DOHH2 (cell line): Measurements from ENCODE around the gene ACTR2.

ENCODE experiments used
- H3F3A ChIP-seq: fragments of 200-600 bp; sonication (generic), shearing (Covaris generic); 2 replicates; pipeline ENCODE4 v1.6.0; 2016; ENCODE audit warnings: antibody characterized with exemption, mild to moderate bottlenecking; ENCODE audit not compliant: control insufficient read depth, insufficient read depth
- H3K27ac ChIP-seq: fragments of 200-600 bp; sonication (generic); 2 replicates; pipeline ENCODE4 v1.5.1; 2014; ENCODE audit warnings: low read depth, mild to moderate bottlenecking, low read length, moderate library complexity
- H3K27me3 ChIP-seq: fragments of 200-600 bp; sonication (generic); 2 replicates; pipeline ENCODE4 v1.6.1; 2014; ENCODE audit warnings: mild to moderate bottlenecking, low read length, mixed read lengths; ENCODE audit not compliant: control insufficient read depth
- H3K36me3 ChIP-seq: fragments of 200-600 bp; sonication (generic); 2 replicates; pipeline ENCODE4 v1.6.1; 2014; ENCODE audit warnings: mild to moderate bottlenecking, low read length, moderate library complexity, mixed read lengths; ENCODE audit not compliant: control insufficient read depth
- H3K4me1 ChIP-seq: fragments of 200-600 bp; sonication (generic); 2 replicates; pipeline ENCODE4 v1.6.1; 2014; ENCODE audit warnings: mild to moderate bottlenecking, low read length, mixed read lengths; ENCODE audit not compliant: control insufficient read depth
- H3K4me2 ChIP-seq: fragments of 200-600 bp; sonication (generic); 2 replicates; pipeline ENCODE4 v1.6.0; 2014; ENCODE audit warnings: mild to moderate bottlenecking, low read length, moderate library complexity
- H3K4me3 ChIP-seq: fragments of 200-600 bp; sonication (generic); 2 replicates; pipeline ENCODE4 v1.5.1; 2014; ENCODE audit warnings: mild to moderate bottlenecking, low read length, mixed read lengths
- H3K79me2 ChIP-seq: fragments of 200-600 bp; sonication (generic); 2 replicates; pipeline ENCODE4 v1.6.1; 2014; ENCODE audit warnings: mild to moderate bottlenecking, low read length, mixed read lengths; ENCODE audit not compliant: control insufficient read depth
- H3K9me2 ChIP-seq: fragments of 200-600 bp; sonication (generic); replicated peaks from 2 replicates; pipeline ENCODE4 v1.6.1; 2014; ENCODE audit warnings: mild to moderate bottlenecking, low read length, mixed read lengths; ENCODE audit not compliant: control insufficient read depth
- H3K9me3 ChIP-seq: fragments of 200-600 bp; sonication (generic); 2 replicates; pipeline ENCODE4 v1.6.1; 2014; ENCODE audit warnings: antibody characterized with exemption, low read length, mixed read lengths; ENCODE audit not compliant: control insufficient read depth, insufficient read depth
- H4K20me1 ChIP-seq: fragments of 200-600 bp; sonication (generic); 2 replicates; pipeline ENCODE4 v1.6.0; 2014; ENCODE audit warnings: low read depth, mild to moderate bottlenecking, antibody characterized with exemption, low read length, moderate library complexity; ENCODE audit not compliant: control insufficient read depth, insufficient read depth
- CTCF ChIP-seq: fragments of 200-600 bp; sonication (generic); IDR thresholded peaks from one replicate; pipeline ENCODE4 v1.5.1; 2014; ENCODE audit warnings: antibody characterized with exemption, mild to moderate bottlenecking, low read depth, low read length; ENCODE audit not compliant: poor library complexity, severe bottlenecking
- EZH2phosphoT487 ChIP-seq: fragments of 200-600 bp; sonication (generic); IDR thresholded peaks from 2 replicates; pipeline ENCODE4 v1.6.1; 2017; ENCODE audit warnings: borderline replicate concordance, mild to moderate bottlenecking, antibody characterized with exemption, low read length, moderate library complexity, mixed read lengths

The ACTR2 gene

DNA sequence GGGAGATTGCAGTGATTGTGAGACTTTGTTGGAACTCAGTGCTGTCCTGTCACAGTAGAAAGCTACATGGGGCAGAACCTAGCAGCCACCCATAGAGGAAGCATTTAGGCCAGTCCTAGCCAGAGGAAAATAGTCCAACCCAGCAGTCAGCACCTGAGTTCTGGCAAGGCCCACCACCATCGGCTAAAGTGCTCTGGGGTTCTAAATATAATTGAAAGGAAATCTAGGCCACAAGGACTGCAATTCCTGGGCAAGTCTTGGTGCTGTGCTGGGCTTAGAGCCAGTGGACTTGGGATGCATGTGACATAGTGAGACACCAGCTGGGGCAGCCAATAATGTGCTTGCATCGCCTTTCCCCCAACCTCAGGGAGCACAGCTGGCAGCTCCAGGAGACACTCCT lies 28.9 kb upstream of the ACTR2 start:
- Histone ChIP-seq H3K79me2 (no peaks in the 10 kb centered on the region), H3K9me2 (no peaks in the 10 kb centered on the region), H3K9me3 (no peaks in the 10 kb centered on the region), H3K4me1 (peaks cover 16% of the 10 kb centered on the region), H3K27me3 (no peaks in the 10 kb centered on the region), H3F3A (peaks cover 6% of the 10 kb centered on the region), H4K20me1 (no peaks in the 10 kb centered on the region), H3K4me3 (no peak overlapping the region), H3K36me3 (no peaks in the 10 kb centered on the region), H3K27ac (no peak overlapping the region), H3K4me2 (no peak overlapping the region)
- no peak for TF ChIP-seq CTCF
- no peak for TF ChIP-seq EZH2phosphoT487

DNA sequence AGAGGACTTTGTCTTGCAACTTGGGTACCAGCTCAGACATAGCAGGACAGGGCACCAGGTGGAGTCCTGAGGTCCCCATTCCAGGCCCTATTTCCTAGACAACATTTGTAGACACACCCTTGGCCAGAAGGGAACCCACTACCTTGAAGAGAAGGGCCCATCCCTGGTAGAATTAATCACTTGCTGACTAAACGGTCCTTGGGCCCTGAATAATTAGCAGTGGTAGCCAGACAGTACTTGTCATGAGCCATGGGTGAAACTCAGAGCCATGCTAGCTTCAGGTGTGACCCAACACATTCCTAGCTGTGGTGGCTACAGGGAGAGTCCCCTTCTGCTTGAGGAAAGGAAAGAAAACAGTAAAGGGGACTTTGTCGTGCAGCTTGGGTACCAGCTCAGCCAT lies 28.5 kb upstream of the ACTR2 start:
- Histone ChIP-seq H3F3A (peaks cover 9% of the 10 kb centered on the region), H3K36me3 (no peaks in the 10 kb centered on the region), H3K9me3 (no peaks in the 10 kb centered on the region), H3K4me2 (no peak overlapping the region), H3K4me3 (no peak overlapping the region), H3K27me3 (no peaks in the 10 kb centered on the region), H3K4me1 (peaks cover 12% of the 10 kb centered on the region), H3K79me2 (no peaks in the 10 kb centered on the region), H4K20me1 (no peaks in the 10 kb centered on the region), H3K9me2 (no peaks in the 10 kb centered on the region), H3K27ac (no peak overlapping the region)
- TF ChIP-seq CTCF = no peak
- TF ChIP-seq EZH2phosphoT487 = no peak

DNA sequence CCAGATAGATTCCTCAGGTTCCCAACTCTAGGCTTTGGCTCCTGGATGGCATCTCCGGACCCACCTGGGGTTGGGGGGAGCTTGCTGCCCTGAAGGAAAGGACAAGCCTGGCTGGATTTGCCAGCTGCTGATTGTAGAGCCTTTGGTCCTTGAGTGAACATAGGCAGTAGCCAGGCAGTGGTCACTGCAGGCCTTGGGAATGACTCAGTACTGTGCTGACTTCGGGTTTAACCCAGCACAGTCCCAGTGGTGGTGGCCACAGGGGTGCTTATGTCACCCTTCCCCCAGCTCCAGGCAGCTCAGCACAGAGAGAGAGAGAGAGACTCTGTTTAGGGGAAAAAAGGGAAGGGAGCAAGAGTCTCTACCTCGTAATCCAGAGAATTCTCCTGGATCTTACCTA lies 27.7 kb upstream of the ACTR2 start:
- H3K79me2 ChIP-seq = no peaks in the 10 kb centered on the region
- H4K20me1 ChIP-seq = no peaks in the 10 kb centered on the region
- no peaks in the 10 kb centered on the region for H3K9me2 ChIP-seq
- H3K4me3 ChIP-seq = no peak overlapping the region
- peaks cover 5% of the 10 kb centered on the region for H3K4me1 ChIP-seq
- TF ChIP-seq EZH2phosphoT487 (no peak), CTCF (no peak)
- no peaks in the 10 kb centered on the region for H3K9me3 ChIP-seq
- H3F3A ChIP-seq = peaks cover 8% of the 10 kb centered on the region
- H3K36me3 ChIP-seq = no peaks in the 10 kb centered on the region
- no peak overlapping the region for H3K27ac ChIP-seq
- no peaks in the 10 kb centered on the region for H3K27me3 ChIP-seq
- no peak overlapping the region for H3K4me2 ChIP-seq
